HFFc6 (cell line): ENCODE results near the gene ULK2. TPM values are rescaled to one million over a fixed set of nuclear protein-coding genes. Genes with fewer than 3 reads are reported as not detected.
A peak's percentile ranks its signal among the peaks of the same experiment; 100 is the strongest.

ENCODE experiments used
- DNase-seq: peaks from one replicate; pipeline ENCODE4 v3.0.0-alpha.2; 2018
- H3K27ac Mint-ChIP-seq: 2 replicates; pipeline ENCODE4 v1.8.0; 2020; ENCODE audit warnings: mild to moderate bottlenecking, mixed read lengths
- H3K27me3 Mint-ChIP-seq: 2 replicates; pipeline ENCODE4 v1.8.0; 2021; ENCODE audit warnings: mild to moderate bottlenecking, moderate library complexity, mixed read lengths; ENCODE audit not compliant: insufficient read depth
- H3K36me3 Mint-ChIP-seq: 2 replicates; pipeline ENCODE4 v1.8.0; 2021; ENCODE audit warnings: low read depth, mixed read lengths
- H3K4me1 Mint-ChIP-seq: 2 replicates; pipeline ENCODE4 v1.8.0; 2020; ENCODE audit warnings: low read depth, mixed read lengths
- H3K4me3 Mint-ChIP-seq: 2 replicates; pipeline ENCODE4 v1.8.0; 2020; ENCODE audit warnings: mild to moderate bottlenecking, moderate library complexity, mixed read lengths
- H3K9me3 Mint-ChIP-seq: 2 replicates; pipeline ENCODE4 v1.8.0; 2020; ENCODE audit warnings: mild to moderate bottlenecking, mixed read lengths
- total RNA-seq, 6 experiments: library from RNA; stranded (reverse); fragmentation: NEBNext Ultra II Directional; extraction: Animal tissue kit (Norgen Biotek cat#: 25700); gene quantifications; 2 replicates in 1 of 6; 3 replicates in 5 of 6; pipeline ENCODE4 v1.2.3, GENCODE V29; 2021
- TF ChIP-seq, protein P1 (sequence below): fragments of 200-600 bp; sonication (generic); IDR thresholded peaks from 2 replicates; pipeline ENCODE4 v1.5.0; 2021; ENCODE audit warnings: antibody characterized with exemption, mild to moderate bottlenecking

ULK2 gene
- total RNA-seq, 6 experiments from 2014 or later = 4.2 to 10.4 (median 6.3) TPM

DNA sequence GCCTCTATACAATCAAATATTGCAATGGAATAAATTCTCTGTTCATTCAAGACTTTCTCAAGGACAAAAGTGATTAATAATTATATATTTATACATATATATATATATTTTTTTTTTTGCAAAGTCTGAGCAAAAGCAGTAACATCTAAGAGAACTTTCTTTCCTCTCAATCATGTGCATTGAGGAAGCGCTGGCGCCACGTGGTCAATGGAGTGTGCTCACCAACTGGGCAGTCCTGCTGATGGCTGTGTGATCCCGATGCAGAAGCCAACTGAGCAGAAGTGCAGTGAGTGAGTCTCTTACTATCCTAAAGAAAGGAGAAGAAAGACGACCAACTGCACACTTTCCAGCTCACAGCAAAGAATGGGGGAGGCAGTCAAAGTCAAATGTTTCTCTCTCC lies 37.2 kb upstream of the ULK2 start:
- Mint-ChIP-seq H3K27me3 (no peaks in the 10 kb centered on the region; the same call in 1 of the 2 replicates), H3K36me3 (peaks cover 15% of the 10 kb centered on the region), H3K9me3 (no peaks in the 10 kb centered on the region), H3K27ac (no peak overlapping the region), H3K4me3 (no peak overlapping the region), H3K4me1 (peaks cover 22% of the 10 kb centered on the region)
- TF ChIP-seq, protein P1, sequence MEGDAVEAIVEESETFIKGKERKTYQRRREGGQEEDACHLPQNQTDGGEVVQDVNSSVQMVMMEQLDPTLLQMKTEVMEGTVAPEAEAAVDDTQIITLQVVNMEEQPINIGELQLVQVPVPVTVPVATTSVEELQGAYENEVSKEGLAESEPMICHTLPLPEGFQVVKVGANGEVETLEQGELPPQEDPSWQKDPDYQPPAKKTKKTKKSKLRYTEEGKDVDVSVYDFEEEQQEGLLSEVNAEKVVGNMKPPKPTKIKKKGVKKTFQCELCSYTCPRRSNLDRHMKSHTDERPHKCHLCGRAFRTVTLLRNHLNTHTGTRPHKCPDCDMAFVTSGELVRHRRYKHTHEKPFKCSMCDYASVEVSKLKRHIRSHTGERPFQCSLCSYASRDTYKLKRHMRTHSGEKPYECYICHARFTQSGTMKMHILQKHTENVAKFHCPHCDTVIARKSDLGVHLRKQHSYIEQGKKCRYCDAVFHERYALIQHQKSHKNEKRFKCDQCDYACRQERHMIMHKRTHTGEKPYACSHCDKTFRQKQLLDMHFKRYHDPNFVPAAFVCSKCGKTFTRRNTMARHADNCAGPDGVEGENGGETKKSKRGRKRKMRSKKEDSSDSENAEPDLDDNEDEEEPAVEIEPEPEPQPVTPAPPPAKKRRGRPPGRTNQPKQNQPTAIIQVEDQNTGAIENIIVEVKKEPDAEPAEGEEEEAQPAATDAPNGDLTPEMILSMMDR = no peak
- no peak for DNase-seq

DNA sequence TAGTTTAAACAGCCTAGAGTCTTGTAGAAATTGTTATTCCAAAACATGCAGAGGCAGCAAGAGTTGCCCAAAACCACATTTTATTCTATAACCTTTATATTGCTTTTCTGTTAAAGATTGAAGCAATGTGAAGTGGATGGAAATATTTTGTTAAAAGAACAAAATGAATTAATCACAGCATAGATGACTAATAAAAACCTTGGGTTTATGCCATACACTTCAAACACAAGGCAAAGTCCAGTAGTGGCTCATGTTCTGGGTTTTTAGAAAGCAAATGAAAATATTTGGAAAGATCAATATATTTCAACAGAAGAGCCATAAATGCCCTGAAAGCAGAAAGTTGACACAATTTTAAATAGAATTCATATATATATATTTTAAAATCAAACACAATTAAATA lies 36.7 kb upstream of the ULK2 start:
- Mint-ChIP-seq H3K27me3 (no peaks in the 10 kb centered on the region; the same call in 1 of the 2 replicates), H3K4me1 (peaks cover 22% of the 10 kb centered on the region), H3K4me3 (no peak overlapping the region), H3K36me3 (peaks cover 12% of the 10 kb centered on the region), H3K9me3 (no peaks in the 10 kb centered on the region), H3K27ac (peak overlapping the region; percentile 71; the same call in 1 of the 2 replicates)
- DNase-seq = peak; percentile 22
- TF ChIP-seq, protein P1 = no peak

DNA sequence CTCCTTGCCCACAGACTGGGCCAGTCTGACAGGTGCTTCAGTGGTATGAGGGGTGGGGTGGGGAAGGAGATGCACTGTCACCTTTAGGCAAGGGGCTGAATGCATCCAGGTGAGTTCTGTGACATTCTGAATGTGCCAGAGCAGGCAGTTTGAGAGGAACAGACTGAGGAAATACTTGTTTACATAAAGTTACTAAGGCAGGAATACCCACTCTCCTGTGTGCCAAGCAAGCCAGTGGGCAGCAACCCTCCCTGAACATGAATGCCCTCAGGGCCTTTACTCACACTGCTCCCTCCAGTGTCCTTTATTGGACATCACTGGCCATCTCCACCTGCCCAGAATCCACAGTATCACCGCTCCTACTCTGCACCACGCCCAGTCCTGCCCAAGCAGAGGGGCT lies 33.1 kb upstream of the ULK2 start:
- peaks cover 44% of the 10 kb centered on the region for H3K4me1 Mint-ChIP-seq
- H3K36me3 Mint-ChIP-seq = peaks cover 11% of the 10 kb centered on the region
- no peaks in the 10 kb centered on the region for H3K27me3 Mint-ChIP-seq
- no peak overlapping the region for H3K27ac Mint-ChIP-seq
- no peak overlapping the region for H3K4me3 Mint-ChIP-seq
- no peaks in the 10 kb centered on the region for H3K9me3 Mint-ChIP-seq
- TF ChIP-seq, protein P1 = no peak
- DNase-seq = no peak

DNA sequence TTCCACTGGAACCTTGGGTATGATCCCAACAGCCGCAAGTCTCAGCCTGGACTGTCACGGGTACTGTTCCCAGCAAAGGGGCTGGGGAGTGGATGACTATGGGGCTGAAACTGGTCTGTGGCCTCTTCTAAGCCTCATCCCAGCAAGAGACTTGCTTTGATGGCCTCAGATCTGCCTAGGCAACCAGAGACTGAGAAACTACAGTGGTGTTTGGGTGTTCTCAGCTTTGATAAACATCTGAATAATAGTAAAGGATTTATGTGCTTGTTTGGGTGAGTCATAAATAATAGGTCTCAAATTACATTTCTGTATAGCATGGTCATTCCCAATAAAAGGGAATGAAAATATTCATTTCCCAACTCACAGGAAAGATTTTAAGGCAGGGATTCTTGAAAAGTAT lies 30.2 kb upstream of the ULK2 start:
- Mint-ChIP-seq H3K27me3 (no peaks in the 10 kb centered on the region), H3K36me3 (peaks cover 7% of the 10 kb centered on the region), H3K4me3 (0 out of 2 replicates have a peak overlapping the region, but pooled peaks have one; percentile 11), H3K4me1 (peaks cover 22% of the 10 kb centered on the region), H3K9me3 (no peaks in the 10 kb centered on the region), H3K27ac (peak overlapping the region; percentile 91)
- TF ChIP-seq, protein P1 = no peak
- DNase-seq = peak; percentile 93

DNA sequence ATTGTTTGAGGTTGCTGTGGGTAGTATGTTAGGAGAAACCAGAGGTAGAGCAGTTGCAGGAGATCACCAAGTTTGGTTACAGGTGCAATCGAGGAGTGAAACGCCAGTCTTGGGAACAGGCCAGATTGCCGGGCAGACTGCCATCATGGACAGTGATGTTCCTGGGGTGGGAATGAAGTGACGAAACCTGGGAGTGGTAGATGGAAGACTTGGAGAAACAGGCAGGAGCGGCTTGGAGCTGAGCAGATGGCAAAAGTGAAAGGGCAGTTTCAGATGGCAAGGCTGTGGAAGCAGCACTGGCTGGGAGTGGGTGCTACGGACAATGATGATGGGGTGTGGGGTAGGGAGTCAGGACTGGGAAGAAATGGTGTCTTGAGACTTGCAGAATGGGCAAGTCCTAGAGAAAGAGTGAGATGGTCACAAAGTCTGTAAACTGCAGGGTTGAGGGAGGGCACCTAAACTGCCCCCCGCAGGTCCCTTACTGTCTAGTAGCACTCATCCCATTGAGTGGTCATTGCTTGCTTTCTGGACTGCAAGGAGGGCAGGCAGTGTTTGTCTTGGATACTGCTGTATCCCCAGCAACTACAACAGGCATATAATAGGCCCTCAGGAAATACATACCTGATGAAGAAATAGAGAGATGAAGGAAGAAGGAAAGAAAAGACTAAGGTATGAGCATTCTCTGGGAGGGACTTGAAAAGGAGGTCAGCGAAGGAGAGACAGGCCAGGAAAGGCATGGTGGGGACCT lies 29.5 kb upstream of the ULK2 start:
- TF ChIP-seq, protein P1 = no peak; the same call in 1 of the 2 replicates
- Mint-ChIP-seq H3K27me3 (no peaks in the 10 kb centered on the region), H3K4me1 (peaks cover 22% of the 10 kb centered on the region), H3K36me3 (peaks cover 7% of the 10 kb centered on the region), H3K4me3 (peak overlapping the region; percentile 22; the same call in 1 of the 2 replicates), H3K27ac (peak overlapping the region; percentile 91), H3K9me3 (no peaks in the 10 kb centered on the region)
- DNase-seq = peak; percentile 11
